Peyer's patch (tissue), 4 donors: ENCODE measurements around the gene PXDN. TPM values are rescaled to one million over a fixed set of nuclear protein-coding genes. Genes with fewer than 3 reads are reported as not detected.
A peak's percentile ranks its signal among the peaks of the same experiment; 100 is the strongest.

Experiments
- DNase-seq, 3 donors: peaks; one replicate each; pipeline ENCODE4 v3.0.0-alpha.2; 2017 to 2019
- H3K27ac ChIP-seq, 4 donors: fragments of 200-600 bp; sonication (generic); one replicate each; pipeline ENCODE4 v1.5.1; 2016 to 2019
- H3K27me3 ChIP-seq, 2 donors: fragments of 200-600 bp; sonication (generic); one replicate each; pipeline ENCODE4 v1.5.1; 2019
- H3K36me3 ChIP-seq, 3 donors: fragments of 200-600 bp; sonication (generic); one replicate each; pipeline ENCODE4 v1.5.1; 2016 to 2019
- H3K4me1 ChIP-seq, 4 donors: fragments of 200-600 bp; sonication (generic); one replicate each; pipeline ENCODE4 v1.5.1; 2016 to 2019
- H3K4me3 ChIP-seq, 4 donors: fragments of 200-600 bp; sonication (generic); 1 replicate in 3 of 4; 2 replicates in 1 of 4; pipeline ENCODE4 v1.5.1; 2016 to 2019; ENCODE audit warnings: mild to moderate bottlenecking in 1 of 4
- H3K9me3 ChIP-seq, 4 donors: fragments of 200-600 bp; sonication (generic); one replicate each; pipeline ENCODE4 v1.5.1; 2016 to 2019; ENCODE audit warnings: mild to moderate bottlenecking in 1 of 4
- POLR2A ChIP-seq, 2 donors: fragments of 450-650 bp; IDR thresholded peaks; one replicate each; pipeline ENCODE4 v1.5.1; 2017; ENCODE audit warnings: antibody characterized with exemption in 2 of 2, mild to moderate bottlenecking in 2 of 2, moderate library complexity in 2 of 2
- total RNA-seq, 4 donors: library from RNA; depleted of rRNA; stranded (reverse); fragments of >200 nt; gene quantifications; one replicate each; pipeline ENCODE4 v1.1.0, GENCODE V29; 2016
- TF ChIP-seq, protein P1 (sequence below), 6 experiments: fragments of 450-650 bp in 4 of 6; fragments of 200-600 bp in 2 of 6; sonication (generic) in 1 of 6; IDR thresholded peaks; one replicate each; pipeline ENCODE4 v1.5.1; 2017 to 2019; ENCODE audit warnings: antibody characterized with exemption in 6 of 6, mild to moderate bottlenecking in 3 of 6, moderate library complexity in 1 of 6

Gene PXDN
- total RNA-seq, 4 donors from 2014 or later, result 7.5 to 148 (median 21.0) TPM

DNA sequence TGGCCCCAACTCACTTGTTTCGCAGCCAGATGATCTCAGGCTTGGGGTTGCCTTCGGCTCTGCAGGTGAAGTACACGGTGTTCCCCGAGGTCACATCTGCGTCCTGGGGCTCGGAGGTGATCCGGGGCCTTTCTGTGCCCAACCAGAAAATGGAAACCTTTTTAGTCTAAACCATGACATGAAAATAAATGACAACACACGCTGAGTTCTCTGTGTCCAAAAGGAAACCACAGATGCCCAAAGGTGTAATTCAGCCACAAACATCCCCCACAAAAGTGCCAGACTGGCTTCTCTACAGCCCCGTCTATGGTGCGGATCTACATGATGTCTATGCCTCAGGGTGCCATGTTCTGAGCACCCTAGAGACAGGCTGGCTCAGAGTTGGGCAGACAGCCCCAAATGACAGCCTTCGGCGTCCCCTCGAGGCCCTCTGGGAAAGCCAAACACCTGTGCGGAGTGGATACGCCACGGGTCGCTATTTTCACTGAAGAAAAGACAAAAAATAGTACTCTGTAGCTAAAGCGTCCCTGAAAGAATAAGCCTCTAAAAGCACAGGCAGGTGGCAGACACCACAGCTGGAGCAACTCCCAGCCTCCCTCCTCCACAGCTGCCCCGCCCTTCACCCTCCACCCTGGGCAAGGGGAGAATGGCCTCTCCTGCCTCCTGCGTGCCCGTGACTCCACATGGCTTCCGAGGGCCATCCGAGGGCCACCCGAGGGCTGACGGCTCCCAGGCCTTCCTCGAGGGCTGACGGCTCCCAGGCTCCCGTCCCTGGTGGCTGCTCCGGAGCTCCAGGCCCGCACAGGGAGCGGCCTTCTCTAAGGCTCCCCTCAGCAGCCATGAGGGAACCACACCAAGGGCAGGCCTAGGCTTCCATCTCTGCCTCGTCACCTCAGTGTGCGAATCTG, 67.1 kb downstream of the PXDN start:
- Histone ChIP-seq H3K4me1 (no peaks in the 10 kb centered on the region), H3K4me3 (no peak overlapping the region), H3K27ac (no peak overlapping the region), H3K9me3 (no peaks in the 10 kb centered on the region), H3K27me3 (no peaks in the 10 kb centered on the region), H3K36me3 (peaks cover 0 to 14% (median 0%) of the 10 kb centered on the region in 3 donors)
- DNase-seq, result no peak
- TF ChIP-seq, protein P1, sequence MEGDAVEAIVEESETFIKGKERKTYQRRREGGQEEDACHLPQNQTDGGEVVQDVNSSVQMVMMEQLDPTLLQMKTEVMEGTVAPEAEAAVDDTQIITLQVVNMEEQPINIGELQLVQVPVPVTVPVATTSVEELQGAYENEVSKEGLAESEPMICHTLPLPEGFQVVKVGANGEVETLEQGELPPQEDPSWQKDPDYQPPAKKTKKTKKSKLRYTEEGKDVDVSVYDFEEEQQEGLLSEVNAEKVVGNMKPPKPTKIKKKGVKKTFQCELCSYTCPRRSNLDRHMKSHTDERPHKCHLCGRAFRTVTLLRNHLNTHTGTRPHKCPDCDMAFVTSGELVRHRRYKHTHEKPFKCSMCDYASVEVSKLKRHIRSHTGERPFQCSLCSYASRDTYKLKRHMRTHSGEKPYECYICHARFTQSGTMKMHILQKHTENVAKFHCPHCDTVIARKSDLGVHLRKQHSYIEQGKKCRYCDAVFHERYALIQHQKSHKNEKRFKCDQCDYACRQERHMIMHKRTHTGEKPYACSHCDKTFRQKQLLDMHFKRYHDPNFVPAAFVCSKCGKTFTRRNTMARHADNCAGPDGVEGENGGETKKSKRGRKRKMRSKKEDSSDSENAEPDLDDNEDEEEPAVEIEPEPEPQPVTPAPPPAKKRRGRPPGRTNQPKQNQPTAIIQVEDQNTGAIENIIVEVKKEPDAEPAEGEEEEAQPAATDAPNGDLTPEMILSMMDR (IDR thresholded peaks at IDR 0.05), result no peak
- no peak for TF ChIP-seq POLR2A (IDR thresholded peaks at IDR 0.05)

- H3K4me3 ChIP-seq, result no peak overlapping the region
- no peak for DNase-seq
- H3K9me3 ChIP-seq, result no peaks in the 10 kb centered on the region
- TF ChIP-seq, protein P1 (IDR thresholded peaks at IDR 0.05), result no peak
- no peak for TF ChIP-seq POLR2A (IDR thresholded peaks at IDR 0.05)
- no peaks in the 10 kb centered on the region for H3K27me3 ChIP-seq
- H3K27ac ChIP-seq, result peak overlapping the region in 2 of 4 donors; percentile 39 to 71
- H3K4me1 ChIP-seq, result no peaks in the 10 kb centered on the region
- H3K36me3 ChIP-seq, result peaks cover 0 to 14% (median 0%) of the 10 kb centered on the region in 3 donors
Observed at GRCh38 chr2:1676091-1676912, 68.0 kb downstream of the PXDN start.

DNA sequence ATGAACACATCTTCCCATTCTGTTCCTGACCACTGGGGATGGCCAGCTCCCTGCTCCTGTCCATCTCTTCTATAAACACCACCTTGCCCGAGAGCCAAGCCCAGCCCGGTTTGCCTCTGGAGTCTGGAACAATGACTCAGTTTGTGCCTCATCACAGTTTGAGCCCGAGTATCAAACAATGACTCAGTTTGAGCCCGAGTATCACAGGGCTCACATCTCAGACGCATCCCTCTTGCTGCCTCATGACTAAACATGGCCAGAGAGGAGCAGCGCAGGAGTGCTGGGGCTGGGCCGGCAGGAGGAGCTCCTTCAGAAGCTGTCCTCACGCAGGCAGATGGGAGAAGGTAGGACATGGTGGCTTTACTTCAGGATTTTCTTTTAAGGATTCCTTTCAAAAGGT, 68.7 kb downstream of the PXDN start:
- no peaks in the 10 kb centered on the region for H3K4me1 ChIP-seq
- peaks cover 0 to 14% (median 0%) of the 10 kb centered on the region in 3 donors for H3K36me3 ChIP-seq
- H3K27ac ChIP-seq, result peak overlapping the region in 2 of 4 donors; percentile 39 to 71
- no peaks in the 10 kb centered on the region for H3K27me3 ChIP-seq
- TF ChIP-seq, protein P1 (IDR thresholded peaks at IDR 0.05), result no peak
- TF ChIP-seq POLR2A (IDR thresholded peaks at IDR 0.05), result no peak
- DNase-seq, result no peak
- H3K4me3 ChIP-seq, result no peak overlapping the region
- no peaks in the 10 kb centered on the region for H3K9me3 ChIP-seq

DNA sequence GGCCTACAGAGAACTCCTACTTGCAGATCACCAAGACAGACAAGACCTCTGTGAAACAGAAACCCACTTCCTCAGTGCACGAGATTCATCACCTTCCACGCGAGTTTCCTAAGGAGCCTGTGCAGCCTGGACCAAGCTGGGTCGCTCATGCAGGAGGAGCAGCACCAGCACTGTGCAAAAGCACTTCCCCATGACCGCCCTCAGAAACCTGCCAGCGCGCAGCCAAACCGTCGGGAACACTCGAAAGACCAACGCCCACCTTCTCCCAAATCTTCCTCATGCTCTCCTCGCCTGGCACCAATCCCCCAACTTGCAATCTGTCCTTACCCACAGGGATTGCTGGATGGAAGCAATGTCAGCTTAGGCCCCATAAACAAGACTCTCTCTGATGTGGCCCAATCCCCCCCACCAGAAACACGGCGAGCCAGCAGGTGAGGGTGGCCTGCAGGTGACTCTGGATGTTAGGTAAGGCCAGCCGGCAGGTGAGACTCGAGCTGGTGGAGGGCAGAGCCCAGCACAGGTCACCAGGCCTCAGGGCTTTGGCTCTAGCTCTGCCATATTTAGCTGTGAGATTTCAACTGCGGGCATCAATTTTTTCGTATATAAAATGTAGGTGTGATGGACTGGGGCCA, 69.4 kb downstream of the PXDN start:
- H3K4me3 ChIP-seq, result no peak overlapping the region
- no peaks in the 10 kb centered on the region for H3K27me3 ChIP-seq
- H3K36me3 ChIP-seq, result peaks cover 0 to 14% (median 0%) of the 10 kb centered on the region in 3 donors
- H3K27ac ChIP-seq, result peak overlapping the region in 1 of 4 donors; percentile 71
- TF ChIP-seq POLR2A (IDR thresholded peaks at IDR 0.05), result no peak
- TF ChIP-seq, protein P1 (IDR thresholded peaks at IDR 0.05), result no peak
- no peaks in the 10 kb centered on the region for H3K4me1 ChIP-seq
- no peak for DNase-seq
- no peaks in the 10 kb centered on the region for H3K9me3 ChIP-seq

- TF ChIP-seq POLR2A (IDR thresholded peaks at IDR 0.05), result no peak
- TF ChIP-seq, protein P1 (IDR thresholded peaks at IDR 0.05), result no peak
- H3K27ac ChIP-seq, result no peak overlapping the region
Observed at GRCh38 chr2:1674276-1674675, 70.0 kb downstream of the PXDN start.

More at GRCh38 chr2:1674276-1674675, 70.0 kb downstream of the PXDN start:
- Histone ChIP-seq H3K4me1 (no peaks in the 10 kb centered on the region), H3K27me3 (no peaks in the 10 kb centered on the region), H3K4me3 (no peak overlapping the region), H3K9me3 (no peaks in the 10 kb centered on the region), H3K36me3 (peaks cover 0 to 14% (median 0%) of the 10 kb centered on the region in 3 donors)
- no peak for DNase-seq
